GM12872 (cell line): Measurements from ENCODE around the gene SMIM35.

Source experiments
- CTCF ChIP-seq: IDR thresholded peaks from 3 replicates; pipeline ENCODE4 v1.5.1; 2011; ENCODE audit warnings: low read depth, mild to moderate bottlenecking, low read length, moderate library complexity; ENCODE audit not compliant: insufficient read depth

The SMIM35 gene

GRCh38 chr11:117977029-117977428, 109.7 kb downstream of the SMIM35 start:
- no peak for TF ChIP-seq CTCF

- no peak for TF ChIP-seq CTCF
Observed at GRCh38 chr11:117976445-117976844, 110.3 kb downstream of the SMIM35 start.

- no peak for TF ChIP-seq CTCF
Observed at GRCh38 chr11:117973503-117973860, 113.3 kb downstream of the SMIM35 start.

GRCh38 chr11:117972629-117973502, 113.9 kb downstream of the SMIM35 start:
- TF ChIP-seq CTCF: no peak

- TF ChIP-seq CTCF: no peak
Observed at GRCh38 chr11:117972044-117972443, 114.7 kb downstream of the SMIM35 start.

GRCh38 chr11:117970400-117971024, 116.3 kb downstream of the SMIM35 start:
- TF ChIP-seq CTCF: no peak

GRCh38 chr11:117969160-117969991, 117.4 kb downstream of the SMIM35 start:
- no peak for TF ChIP-seq CTCF
